HG02678 (cell line): ENCODE data around the gene ODAD3.
A peak's percentile ranks its signal among the peaks of the same experiment; 100 is the strongest.
"Not testable (repeated sequence)": the region's sequence is repeated elsewhere in the genome, so short reads cannot be mapped to it uniquely, and the experiment has no call there.

Source experiments
- ATAC-seq: cut with Tn5 transposase; IDR thresholded peaks from one replicate; pipeline ENCODE4 v1.9.1; 2021; ENCODE audit warnings: mild to moderate bottlenecking, moderate library complexity; ENCODE audit not compliant: unreplicated experiment

ODAD3 gene

DNA sequence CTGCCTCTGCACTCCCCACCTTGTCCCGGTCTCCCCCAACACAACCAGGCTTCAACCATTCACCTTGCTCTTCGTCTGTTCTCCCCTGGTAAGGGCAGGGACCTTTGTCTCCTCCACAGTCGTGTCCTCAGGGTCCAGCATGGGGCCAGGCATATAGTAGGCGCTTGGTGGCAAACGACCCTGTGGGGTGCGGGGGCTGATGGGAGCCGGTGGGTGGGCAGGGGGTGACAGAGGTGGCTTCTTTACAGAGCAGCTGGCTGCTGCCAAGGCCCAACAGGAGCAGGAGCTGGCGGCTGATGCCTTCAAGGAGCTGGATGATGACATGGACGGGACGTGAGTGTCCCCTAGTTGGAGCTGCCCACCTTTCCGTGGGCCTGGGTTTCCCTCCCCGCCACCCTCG is 10.2 kb upstream of the ODAD3 start:
- no peak for ATAC-seq

DNA sequence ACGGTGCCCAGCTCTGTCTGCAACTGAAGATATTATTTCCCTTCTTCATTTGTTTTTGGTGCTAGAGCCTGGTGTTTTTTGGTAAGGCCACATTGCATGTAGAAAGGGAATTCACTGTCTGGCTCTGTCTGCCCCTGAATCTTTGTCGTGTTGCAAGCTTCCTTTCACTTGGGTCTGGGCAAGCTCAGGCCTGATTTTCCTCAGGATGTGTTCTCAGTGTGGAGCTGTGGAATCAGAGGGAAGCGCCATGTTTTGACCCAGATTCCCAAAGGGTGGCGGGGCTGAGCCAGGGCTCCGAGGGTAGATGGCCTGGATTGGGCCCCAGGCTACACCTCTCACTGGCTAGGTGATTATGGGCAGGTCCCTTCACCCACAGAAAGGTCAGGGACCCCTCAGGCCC is 9.1 kb upstream of the ODAD3 start:
- no peak for ATAC-seq

DNA sequence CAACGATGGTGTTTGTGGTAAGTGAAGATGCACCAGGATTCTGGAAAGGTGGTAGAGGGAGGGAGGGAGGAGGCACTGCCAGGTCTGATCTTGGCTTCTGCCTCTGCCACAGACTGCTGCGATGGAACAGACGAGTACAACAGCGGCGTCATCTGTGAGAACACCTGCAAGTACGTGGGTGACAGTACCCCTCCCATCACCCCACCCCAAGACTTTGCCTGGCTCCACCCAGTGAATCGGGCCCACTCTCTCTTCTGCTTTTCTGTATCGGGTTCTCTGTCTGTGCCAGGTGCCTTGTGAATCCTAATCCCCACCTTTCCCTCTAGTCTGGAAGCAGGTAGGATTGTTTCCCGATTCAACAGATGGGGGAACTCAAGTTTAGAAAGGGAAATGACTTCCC is 3.0 kb upstream of the ODAD3 start:
- no peak for ATAC-seq

DNA sequence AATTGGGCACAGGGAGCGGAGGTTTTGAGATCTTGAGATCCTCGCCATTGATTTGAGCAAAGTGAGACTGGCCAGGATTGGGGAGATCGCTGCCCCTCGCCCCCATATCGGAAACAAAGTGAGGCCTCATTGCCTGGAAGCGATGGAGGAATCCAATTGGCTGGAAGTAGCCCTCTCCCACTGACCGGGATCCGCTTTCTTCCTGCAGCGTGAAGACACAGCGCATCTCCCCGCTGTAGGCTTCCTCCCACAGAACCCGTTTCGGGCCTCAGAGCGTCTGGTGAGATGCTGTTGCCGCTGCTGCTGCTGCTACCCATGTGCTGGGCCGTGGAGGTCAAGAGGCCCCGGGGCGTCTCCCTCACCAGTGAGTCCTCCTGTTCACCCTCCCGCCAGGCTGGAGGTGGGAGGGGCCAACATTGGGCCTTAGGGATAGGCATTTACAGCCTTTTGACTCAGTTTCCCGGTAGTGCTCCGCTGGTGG is 952 bp upstream of the ODAD3 start:
- no peak for ATAC-seq

DNA sequence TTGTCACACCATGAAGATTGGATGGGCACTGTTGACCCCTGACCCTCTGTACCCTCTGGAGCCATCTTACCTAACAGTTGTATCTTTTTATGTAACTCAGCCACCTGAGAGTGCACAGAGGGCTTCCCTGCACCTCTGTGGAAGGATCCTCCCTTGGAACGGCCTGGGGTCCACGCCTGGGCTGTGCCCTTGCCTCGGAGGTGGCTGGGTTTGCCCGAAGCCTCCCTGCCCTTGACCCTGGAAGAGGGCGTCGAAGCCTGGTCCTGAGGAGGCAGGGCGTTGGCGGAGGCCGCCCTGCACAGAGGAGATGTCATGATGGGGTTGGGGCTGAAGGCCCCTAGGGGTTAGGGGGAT is 241 bp downstream of the ODAD3 start:
- peak; percentile 4 for ATAC-seq

DNA sequence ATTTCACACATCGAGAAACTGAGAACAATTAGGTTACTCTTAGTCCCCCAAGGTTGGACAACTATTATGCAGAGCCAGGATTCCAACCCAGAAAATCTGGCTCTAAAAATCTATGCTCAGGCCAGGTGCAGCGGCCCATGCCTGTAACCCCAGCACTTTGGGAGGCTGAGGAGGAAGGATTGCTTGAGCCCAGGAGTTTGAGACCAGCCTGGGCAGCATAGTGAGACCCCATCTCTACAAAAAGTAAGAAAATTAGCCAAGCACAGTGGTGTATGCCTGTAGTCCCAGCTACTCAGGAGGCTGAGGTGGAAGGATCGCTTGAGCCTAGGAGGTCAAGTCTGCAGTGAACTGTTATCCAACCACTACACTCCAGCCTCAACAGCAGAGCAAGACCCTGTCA is 1.4 kb downstream of the ODAD3 start:
- not testable (repeated sequence) for ATAC-seq

DNA sequence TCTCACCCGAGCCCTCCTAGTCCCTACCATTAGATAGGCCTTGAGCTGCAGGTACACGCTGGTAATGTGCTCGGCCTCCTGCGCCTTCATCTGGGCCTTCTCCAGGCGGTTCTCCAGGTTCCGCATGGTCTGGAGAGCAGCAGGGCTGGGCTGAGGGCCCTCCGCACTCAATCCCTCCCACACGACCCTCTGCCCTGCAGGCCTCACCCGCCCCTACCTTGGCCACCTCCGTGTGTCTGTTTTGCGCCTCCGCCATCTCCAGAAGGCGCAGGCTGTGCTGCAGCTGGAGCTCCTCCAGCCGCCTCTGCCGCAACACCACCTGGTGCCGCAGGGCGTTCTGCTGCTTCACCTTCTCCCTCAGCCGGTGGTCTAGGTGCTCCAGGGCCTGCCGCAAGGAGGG is 8.3 kb downstream of the ODAD3 start:
- ATAC-seq = no peak

DNA sequence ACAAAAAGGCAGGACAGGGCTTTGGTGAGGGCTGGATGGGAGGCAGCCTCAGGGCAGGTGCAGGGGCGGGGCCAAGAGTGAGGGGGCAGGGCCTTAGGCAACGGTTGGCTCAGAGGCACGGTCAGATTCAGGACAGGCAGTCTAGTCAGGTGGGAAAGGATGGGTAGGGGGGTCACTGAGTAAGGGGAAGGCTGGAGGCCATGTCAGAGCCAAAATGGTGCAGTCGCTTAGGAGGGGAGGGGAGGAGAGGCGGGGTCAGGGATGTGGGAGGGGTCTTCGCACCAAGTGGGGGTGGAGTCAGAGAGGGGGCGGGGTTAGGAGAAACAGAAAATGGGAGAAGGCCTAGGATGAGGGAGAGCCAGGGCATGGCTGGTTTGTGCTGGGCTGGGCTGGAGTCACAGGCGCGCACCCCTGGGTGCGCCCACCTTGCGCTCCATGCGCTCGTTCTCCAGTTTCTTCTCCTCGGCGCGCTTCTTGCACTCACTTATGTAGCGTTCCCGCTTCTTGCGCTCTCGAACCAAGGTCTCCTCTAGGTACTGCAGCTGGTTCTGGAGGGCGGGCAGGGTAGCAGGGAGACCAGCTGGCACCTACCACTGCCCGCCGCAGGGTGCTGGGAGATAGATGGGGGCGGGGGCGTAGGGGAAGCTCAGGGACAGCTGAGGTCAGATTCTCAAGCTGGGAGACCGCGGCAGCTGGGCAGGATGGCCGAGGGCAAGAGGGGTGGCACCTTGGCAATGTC is 9.0 kb downstream of the ODAD3 start:
- no peak for ATAC-seq

DNA sequence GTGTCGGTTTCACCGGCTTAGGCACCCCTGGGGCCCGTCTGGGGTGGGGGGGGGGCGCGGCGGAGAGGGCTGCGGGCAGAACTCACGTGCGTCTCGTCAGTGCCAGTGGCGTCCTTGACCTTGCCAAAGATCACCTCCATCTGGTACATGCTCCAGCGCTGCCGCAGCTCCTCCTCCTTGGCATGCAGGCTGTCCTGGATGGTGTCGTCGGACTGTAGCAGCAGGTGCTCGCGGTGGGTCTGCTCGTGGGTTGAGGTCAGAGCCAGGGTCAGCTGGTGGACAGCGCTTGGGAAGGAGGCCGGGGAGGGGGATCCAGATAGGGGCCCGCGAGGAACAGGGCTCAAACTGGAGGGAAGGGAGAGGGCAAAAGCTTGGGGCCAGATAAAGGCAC is 11.1 kb downstream of the ODAD3 start:
- no peak for ATAC-seq

DNA sequence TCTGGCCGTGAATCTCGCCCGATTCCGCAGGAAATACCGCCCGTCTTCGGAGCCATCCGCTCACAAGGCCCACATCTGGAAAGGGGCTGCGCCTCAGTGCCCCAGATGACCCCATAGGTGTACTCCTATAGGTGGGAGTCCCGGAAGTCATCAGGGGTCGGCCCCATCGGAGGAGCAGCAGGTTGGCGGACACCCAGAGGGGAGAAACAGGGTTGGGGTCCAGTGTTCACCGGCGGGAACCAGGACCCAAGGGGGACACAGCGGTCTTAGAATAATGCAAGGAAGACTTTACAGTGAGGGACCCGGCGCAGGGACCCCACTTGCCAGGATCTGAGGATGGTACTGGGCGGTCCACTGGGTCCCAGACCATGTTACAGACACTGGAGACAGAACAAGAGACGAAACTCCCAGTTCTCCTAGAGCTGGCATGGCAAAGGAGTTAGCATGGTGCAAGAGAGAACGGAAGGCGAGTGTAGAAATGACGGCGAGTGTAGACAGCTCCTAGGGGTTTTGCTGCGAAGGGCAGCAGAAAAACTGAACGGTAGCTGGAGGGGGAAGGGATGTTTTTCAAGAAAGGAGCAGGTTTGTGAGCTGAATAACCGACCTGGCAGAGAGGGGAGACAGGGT is 11.6 kb downstream of the ODAD3 start:
- ATAC-seq = no peak

DNA sequence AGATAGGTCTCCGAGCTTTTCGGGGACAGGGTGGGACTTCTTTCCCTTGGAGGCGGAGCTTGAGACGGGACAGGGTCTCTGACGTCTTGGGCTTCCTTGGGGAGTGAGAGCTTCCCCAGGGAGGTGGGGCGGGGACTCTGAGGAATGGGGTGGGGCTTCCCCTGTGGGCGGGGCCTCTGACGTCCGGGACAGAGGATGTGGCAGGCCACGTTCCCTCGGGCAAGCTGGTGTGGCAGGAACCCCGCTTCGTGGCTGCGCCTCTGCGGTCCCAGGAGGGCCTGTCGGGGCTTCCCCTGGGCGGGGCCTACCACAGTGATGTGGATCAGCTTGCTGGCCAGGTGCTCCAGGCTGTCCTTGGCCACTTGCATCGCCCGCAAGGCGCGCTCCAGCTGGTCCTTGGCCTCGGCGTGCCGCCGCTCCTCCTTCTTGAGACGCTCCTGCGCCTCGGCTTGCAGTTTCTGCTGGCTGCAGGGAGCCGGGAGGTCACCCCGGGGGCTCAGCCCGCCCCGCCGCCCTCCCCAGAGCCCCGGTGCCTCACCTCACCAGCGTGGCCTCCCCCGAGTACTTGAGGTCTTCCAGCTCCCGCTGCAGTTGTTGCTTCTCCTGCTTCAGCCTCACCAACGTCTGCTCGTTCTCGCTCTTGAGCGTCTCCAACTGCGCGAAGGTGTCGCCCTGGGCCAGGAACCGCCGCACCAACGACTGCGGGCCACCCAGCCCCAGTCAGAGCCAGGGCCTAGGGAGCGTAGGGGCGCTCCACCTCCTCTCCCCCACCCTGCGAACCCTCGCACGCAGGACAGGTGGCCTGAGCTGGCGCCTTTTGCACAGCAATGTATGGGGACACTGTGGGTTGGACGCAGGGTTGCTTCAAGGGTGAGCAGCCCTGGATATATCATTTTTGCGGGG is 12.5 kb downstream of the ODAD3 start:
- ATAC-seq = peak; percentile 59

DNA sequence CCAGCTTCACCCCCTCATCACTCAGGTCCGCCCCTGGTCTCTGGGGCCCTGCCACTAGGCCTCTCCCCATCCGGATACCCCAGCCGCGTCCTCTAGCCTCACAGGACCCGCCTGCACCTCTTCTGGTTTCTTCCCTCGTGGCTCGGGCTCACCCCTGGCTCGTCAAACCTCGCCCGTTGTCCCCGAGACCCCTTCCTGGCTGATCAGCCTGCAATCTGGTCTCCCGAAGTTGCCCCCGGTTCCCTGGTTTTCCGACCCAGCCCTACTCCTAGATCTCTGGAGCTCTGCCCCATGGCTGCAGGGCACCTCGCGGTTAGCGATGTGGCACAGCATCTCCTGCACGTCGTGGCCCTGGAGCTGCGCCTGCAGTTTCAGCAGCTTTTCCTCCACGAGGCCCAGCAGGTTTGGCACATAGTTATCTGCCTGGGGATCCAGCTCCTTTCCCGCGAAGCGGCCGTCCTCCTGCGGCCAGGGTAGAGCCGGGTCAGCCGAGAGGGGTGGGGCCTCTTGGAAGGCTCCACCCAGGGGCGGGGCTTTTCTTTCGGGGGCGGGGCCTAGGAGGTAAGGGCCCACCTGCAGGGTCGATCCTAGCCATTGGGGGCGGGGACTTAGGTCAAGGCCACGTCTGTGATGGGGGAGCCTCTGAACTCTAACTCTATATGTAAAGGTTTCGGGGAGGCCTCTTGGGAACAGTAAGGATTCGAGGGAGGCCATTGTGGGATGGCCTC is 13.4 kb downstream of the ODAD3 start:
- ATAC-seq = peak; percentile 34

DNA sequence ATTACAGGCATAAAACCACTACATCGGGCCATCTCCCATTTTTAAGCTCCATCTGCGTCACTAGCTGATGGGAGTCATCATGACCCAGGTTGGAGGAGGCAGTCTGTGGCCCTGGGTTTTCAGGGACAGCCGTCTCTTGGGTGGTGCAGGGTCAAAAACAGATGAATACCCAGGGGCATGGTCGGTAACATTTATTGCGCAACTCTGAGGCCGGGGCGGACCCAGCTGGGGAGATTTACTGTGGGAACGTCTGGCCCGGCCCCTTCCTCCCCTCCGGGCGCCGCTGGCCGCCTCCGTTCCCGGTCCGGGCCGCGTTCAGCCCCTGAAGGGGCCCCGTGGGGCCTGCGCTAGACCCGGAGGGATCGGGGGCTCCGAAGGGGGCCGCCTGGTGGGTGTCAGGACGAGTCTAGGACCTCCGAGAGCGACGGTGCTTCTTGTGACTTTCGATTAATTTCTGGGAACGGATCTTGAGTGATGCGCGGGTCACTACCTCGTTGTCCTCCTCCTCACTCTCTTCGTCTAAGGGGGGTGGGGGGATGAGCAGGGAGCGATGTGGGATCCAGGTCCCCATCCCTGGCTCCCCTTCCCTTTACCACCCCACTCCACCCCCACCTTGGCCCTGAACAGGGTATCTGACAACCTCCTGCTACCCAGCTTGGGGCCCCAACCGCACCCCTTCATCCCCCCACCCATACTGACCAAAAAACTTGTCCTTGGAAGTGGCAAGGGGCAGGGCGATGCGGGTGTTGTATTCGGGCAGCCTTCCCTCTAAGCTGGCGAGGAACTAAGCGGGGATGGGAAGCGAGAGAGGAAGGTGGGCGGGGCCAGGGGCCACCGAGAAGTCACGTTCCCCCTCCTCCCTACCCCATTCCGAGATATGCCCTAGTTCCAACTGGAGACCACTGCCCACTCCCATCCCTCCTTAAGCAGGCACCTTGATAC is 14.2 kb downstream of the ODAD3 start:
- no peak for ATAC-seq

DNA sequence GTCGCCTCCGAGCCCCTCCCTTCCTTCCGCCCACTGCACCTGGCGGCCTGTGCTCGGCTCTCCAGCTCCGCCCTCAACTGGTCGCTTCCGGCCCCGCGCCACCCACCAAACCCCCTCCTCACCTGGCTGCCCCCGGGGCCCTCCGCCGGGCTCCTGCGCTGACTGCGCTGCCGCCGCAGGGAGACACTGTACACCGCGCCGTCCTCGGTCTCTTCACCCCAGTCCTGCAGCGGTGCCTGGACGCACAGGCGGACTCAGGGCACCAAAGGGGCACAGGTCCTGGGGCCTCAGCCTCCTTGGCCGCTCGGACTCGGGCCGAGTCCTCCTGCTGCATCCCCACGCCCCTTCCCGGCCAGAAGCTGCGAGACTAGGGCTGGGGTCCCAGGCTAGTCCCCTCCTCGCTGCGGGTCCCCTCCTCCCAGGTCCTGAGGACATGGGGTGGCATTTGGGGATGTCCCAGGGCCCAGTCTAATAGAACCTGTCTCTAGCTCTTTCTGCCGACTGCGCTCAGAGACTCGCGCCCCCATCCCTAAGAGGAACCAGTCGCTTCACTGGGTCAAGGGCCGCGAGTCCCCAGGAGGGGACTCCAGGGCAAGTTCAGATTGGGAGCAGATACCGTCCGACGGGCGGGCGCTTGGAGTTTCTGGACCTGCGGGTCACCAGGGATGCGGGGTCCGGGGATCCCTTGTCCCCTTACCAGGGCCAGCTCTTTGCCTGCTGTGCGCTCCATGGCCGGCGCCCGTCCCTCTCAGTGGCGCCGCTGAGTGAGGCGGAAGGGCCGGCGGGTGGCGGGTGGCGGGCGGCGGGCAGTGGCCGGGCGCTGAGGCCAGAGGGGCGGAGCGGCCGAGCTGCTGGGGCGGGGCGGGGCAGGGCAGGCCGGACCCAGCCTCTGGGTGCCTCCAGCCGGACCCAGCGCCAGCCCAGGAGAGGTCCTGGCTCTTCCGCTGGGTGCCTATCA is 16.1 kb downstream of the ODAD3 start, which contains the start of gene RGL3:
RGL3 (minus strand) TSS at position 766 of the 958 bp plus-strand sequence; CDS start at position 730, 36 bp downstream.
- ATAC-seq = no peak

DNA sequence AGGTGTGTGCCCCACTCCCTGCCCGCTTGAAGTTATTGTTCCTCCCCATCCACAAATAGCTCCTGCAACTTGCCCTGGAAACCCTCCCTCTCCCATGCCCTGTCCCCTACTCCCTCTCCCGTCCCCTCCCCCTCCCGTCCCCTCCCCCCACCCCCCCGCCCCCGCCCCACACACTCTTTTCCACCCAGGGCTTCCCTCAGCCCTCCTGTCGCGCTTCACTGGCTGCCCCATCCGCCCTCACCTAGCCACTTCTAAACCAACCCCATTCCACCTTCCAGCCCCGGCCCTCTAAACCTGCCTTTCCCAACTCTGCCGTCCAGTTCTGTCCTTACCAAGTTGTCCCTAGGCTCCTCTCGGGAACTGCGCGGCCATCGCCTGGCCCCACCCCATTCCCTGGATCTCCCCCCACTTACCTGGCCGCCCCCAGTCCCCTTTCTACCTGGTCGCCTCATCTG is 16.8 kb downstream of the ODAD3 start:
- ATAC-seq = no peak

DNA sequence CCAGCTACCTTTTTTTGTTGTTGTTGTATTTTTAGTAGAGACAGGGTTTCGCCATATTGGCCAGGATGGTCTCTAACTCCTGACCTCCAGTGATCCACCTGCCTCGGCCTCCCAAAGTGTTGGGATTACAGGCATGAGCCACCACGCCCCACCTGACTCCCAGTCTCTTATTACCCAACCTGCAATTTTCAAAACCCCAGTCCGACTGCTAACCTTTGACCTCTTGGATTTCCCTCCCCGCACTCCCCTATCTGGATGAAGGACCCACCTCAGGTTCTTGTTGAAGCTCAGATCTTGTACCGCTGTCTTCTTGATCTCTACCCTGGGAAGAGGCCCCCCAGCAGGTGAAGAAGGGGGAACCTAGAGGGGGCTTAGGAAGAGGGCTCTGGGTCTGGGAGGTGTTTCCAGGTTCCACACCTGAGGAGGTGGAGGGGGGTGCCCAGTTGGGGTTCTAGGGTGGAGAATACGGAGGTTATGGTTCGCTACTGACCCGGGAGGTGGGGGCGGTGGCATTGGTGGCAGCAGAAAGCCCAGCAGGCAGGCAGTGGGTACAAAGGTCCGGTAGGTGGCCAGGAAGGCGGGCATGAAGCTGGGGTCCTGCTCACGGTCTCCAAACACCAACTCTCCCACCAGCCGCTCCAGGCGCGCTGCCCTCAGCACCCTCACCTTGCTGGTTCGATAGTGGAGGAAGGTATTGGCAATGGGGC is 18.4 kb downstream of the ODAD3 start:
- ATAC-seq = no peak

DNA sequence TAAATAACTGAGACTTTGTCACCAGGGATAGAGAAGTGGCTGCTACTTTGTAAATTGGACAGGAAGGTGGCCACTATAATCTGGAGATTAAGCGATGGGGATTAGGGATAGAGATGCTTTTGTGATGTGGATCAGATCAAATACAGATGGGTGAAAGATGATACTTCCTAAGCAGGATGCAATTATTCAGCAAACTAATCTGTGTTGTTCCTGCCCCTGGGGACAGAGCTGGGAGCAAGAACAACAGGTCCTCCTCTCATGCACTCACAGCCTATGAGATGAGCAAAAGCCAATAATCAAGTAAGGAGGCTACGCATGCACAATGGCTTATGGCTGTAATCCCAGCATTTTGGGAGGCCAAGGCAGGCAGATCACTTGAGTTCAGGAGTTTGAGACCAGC is 20.4 kb downstream of the ODAD3 start:
- ATAC-seq = no peak

DNA sequence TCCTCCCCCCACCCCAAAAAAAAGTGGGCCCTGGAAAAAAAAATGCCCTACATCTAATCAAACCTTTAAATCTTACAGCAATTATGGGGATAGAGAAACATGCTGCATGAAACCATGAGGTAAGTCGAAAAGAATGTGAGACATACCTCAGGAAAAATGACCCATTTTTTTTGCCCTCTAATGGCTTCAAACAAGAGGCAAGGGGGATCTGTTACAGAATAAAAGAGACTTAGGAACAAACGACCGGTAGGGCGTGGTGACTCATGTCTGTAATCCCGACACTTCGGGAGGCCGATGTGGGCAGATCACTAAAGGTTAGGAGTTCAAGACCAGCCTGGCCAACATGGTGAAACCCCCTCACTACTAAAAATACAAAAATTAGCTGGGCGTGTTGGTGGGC is 24.2 kb downstream of the ODAD3 start:
- ATAC-seq = no peak
